Tibial nerve (tissue), 3 donors: ENCODE data around the gene IRF5.

Experiments used
- POLR2A ChIP-seq, 2 donors: fragments of 450-650 bp; IDR thresholded peaks; one replicate each; pipeline ENCODE4 v1.6.1; 2017; ENCODE audit warnings: antibody characterized with exemption in 2 of 2, mild to moderate bottlenecking in 2 of 2, moderate library complexity in 2 of 2
- TF ChIP-seq, protein P1 (sequence below), 5 experiments: fragments of 200-600 bp in 3 of 5; fragments of 450-650 bp in 2 of 5; sonication (generic) in 3 of 5; IDR thresholded peaks; one replicate each; pipeline ENCODE4 v1.5.1; 2016 to 2019; ENCODE audit warnings: antibody characterized with exemption in 5 of 5, mild to moderate bottlenecking in 3 of 5, moderate library complexity in 2 of 5

DNA sequence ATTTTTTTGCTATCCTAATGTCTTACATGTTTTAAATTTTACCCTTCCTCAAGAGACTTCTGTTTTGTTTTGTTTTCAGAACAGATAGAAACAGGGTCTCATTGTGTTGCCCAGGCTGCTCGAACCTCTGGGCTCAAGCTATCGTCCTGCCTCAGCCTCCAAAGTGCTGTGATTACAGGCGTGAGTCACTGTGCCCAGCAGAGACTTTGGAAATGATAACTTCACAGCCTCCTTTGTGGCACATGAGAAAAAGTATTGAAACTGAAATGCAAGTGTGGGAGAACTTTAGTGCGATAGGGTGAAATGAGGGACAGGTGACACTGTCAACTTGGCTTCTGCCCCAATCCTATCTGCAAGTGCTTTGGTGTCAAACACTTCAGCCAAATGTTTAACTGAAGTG, 21.6 kb downstream of the IRF5 start:
- TF ChIP-seq, protein P1, sequence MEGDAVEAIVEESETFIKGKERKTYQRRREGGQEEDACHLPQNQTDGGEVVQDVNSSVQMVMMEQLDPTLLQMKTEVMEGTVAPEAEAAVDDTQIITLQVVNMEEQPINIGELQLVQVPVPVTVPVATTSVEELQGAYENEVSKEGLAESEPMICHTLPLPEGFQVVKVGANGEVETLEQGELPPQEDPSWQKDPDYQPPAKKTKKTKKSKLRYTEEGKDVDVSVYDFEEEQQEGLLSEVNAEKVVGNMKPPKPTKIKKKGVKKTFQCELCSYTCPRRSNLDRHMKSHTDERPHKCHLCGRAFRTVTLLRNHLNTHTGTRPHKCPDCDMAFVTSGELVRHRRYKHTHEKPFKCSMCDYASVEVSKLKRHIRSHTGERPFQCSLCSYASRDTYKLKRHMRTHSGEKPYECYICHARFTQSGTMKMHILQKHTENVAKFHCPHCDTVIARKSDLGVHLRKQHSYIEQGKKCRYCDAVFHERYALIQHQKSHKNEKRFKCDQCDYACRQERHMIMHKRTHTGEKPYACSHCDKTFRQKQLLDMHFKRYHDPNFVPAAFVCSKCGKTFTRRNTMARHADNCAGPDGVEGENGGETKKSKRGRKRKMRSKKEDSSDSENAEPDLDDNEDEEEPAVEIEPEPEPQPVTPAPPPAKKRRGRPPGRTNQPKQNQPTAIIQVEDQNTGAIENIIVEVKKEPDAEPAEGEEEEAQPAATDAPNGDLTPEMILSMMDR (IDR thresholded peaks at IDR 0.05): no peak
- no peak for TF ChIP-seq POLR2A (IDR thresholded peaks at IDR 0.05)
